K562 (cell line): Measurements from ENCODE around the gene RAPGEFL1. TPM values are rescaled to one million over a fixed set of nuclear protein-coding genes. Genes with fewer than 3 reads are reported as not detected.

Experiments
- ATAC-seq: fragments of 200-7000 bp; cut with Tn5 transposase; 3 replicates; pipeline ENCODE4 v1.9.1; 2020; ENCODE audit warnings: moderate library complexity
- BruUV-seq: library from RNA; stranded (reverse); fragments of 400-500 nt; replicated peaks from 2 replicates; lab custom pipeline; 2021; lab: Mats Ljungman, UMichigan
- CTCF ChIA-PET: fragments of 300-600 bp; formaldehyde crosslinking; extraction: SDS; loops from one replicate; lab custom pipeline; 2021; ENCODE audit warnings: low intra/inter-chr PET ratio; lab: Yijun Ruan, JAX
- POLR2A ChIA-PET: fragments of 300-600, 350-650 bp; sonication (Branson Sonifier 250); formaldehyde crosslinking; extraction: SDS; loops from one replicate; lab custom pipeline; 2021; ENCODE audit warnings: antibody characterized with exemption, inconsistent platforms; lab: Yijun Ruan, JAX
- DNase-seq, 4 experiments: peaks; one replicate each; pipeline versions ENCODE4 v3.0.0 to v3.0.0-alpha.2; 2011 to 2018; ENCODE audit warnings: low spot score in 3 of 4, mixed read lengths in 3 of 4; ENCODE audit errors: extremely low read depth in 1 of 4
- FAIRE-seq: peaks from 2 replicates; lab custom pipeline; 2011; peaks lifted over from hg19 to GRCh38; lab: Jason Lieb, UNC
- H2AFZ ChIP-seq: 2 replicates; pipeline ENCODE4 v1.6.0; 2011; ENCODE audit warnings: low read depth, low read length, control low read depth, inconsistent platforms
- H3K27ac ChIP-seq: fragments of 200-600 bp; 3 replicates; pipeline ENCODE4 v1.8.0; 2011; ENCODE audit warnings: low read depth, mild to moderate bottlenecking, control low read depth, inconsistent platforms, low read length, moderate library complexity, mixed read lengths; ENCODE audit errors: extremely low read depth
- H3K27me3 ChIP-seq, 2 experiments: fragments of 300-600 bp in 1 of 2; 2 replicates in 1 of 2; 3 replicates in 1 of 2; pipeline versions ENCODE4 v1.6.0 to v1.8.0; 2011; ENCODE audit warnings: inconsistent platforms in 2 of 2, low read length in 2 of 2, mild to moderate bottlenecking in 1 of 2, mixed read lengths in 1 of 2, moderate library complexity in 1 of 2; ENCODE audit not compliant: control insufficient read depth in 2 of 2, insufficient read depth in 2 of 2
- H3K36me3 ChIP-seq: fragments of 300-600 bp; 3 replicates; pipeline ENCODE4 v1.8.0; 2011; ENCODE audit warnings: mild to moderate bottlenecking, low read length, inconsistent platforms; ENCODE audit not compliant: control insufficient read depth, insufficient read depth
- H3K4me1 ChIP-seq, 2 experiments: fragments of 200-600 bp in 1 of 2; replicated peaks in 1 of 2; 2 replicates in 1 of 2; 3 replicates in 1 of 2; pipeline versions ENCODE4 v1.5.1 to v1.8.0; 2011; ENCODE audit warnings: inconsistent platforms in 2 of 2, low read length in 2 of 2, mild to moderate bottlenecking in 1 of 2, mixed read lengths in 1 of 2, moderate library complexity in 1 of 2; ENCODE audit not compliant: control insufficient read depth in 2 of 2, insufficient read depth in 2 of 2
- H3K4me2 ChIP-seq: 2 replicates; pipeline ENCODE4 v1.6.1; 2011; ENCODE audit warnings: low read length, control low read depth, inconsistent platforms, mixed read lengths; ENCODE audit not compliant: insufficient read depth
- H3K4me3 ChIP-seq: fragments of 200-600 bp; sonication (generic), shearing (Covaris generic); 2 replicates; pipeline ENCODE4 v1.5.1; 2016; ENCODE audit warnings: control low read depth, inconsistent platforms
- H3K79me2 ChIP-seq: fragments of 200-600 bp; 3 replicates; pipeline ENCODE4 v1.8.0; 2011; ENCODE audit warnings: low read length, inconsistent platforms; ENCODE audit not compliant: control insufficient read depth, insufficient read depth
- H3K9ac ChIP-seq, 2 experiments: 2 replicates each; pipeline versions ENCODE4 v1.6.0 to v1.6.1; 2011; ENCODE audit warnings: low read depth in 2 of 2, low read length in 2 of 2, control low read depth in 1 of 2, inconsistent platforms in 1 of 2, mild to moderate bottlenecking in 1 of 2, mixed read lengths in 1 of 2; ENCODE audit not compliant: insufficient read depth in 1 of 2
- H3K9me1 ChIP-seq: one replicate; pipeline ENCODE4 v1.6.0; 2011; ENCODE audit warnings: inconsistent platforms, mild to moderate bottlenecking, low read length, moderate library complexity; ENCODE audit not compliant: control insufficient read depth, insufficient read depth
- H3K9me3 ChIP-seq: replicated peaks from 2 replicates; pipeline ENCODE4 v1.5.1; 2011; ENCODE audit warnings: low read depth, low read length, inconsistent platforms; ENCODE audit not compliant: control insufficient read depth, insufficient read depth
- H4K20me1 ChIP-seq: replicated peaks from 2 replicates; pipeline ENCODE4 v1.6.1; 2011; ENCODE audit warnings: low read length, inconsistent platforms, mixed read lengths; ENCODE audit not compliant: control insufficient read depth, insufficient read depth
- BCOR ChIP-seq: fragments of 450-650 bp; IDR thresholded peaks from 2 replicates; pipeline ENCODE4 v1.6.1; 2016
- FOXJ2 ChIP-seq: fragments of 200-800 bp; sonication (Bioruptor generic); IDR thresholded peaks from 2 replicates; pipeline ENCODE4 v1.6.1; 2016; ENCODE audit warnings: missing genetic modification characterization, missing compliant biosample characterization
- FOXM1 ChIP-seq, 2 experiments: fragments of 450-650 bp in 1 of 2; sonication (generic) in 1 of 2; formaldehyde crosslinking in 1 of 2; IDR thresholded peaks; 2 replicates each; pipeline versions ENCODE4 v1.6.1 to v1.9.0; 2017 to 2022; ENCODE audit warnings: low read depth in 2 of 2, mild to moderate bottlenecking in 2 of 2, missing genetic modification reagents in 1 of 2, moderate library complexity in 1 of 2
- HDAC2 ChIP-seq: fragments of 450-650 bp; IDR thresholded peaks from 2 replicates; pipeline ENCODE4 v1.6.1; 2016; ENCODE audit warnings: mild to moderate bottlenecking
- HMG20B ChIP-seq: fragments of 250-450 bp; sonication (Bioruptor Pico); IDR thresholded peaks from 2 replicates; pipeline ENCODE4 v1.5.0; 2021; ENCODE audit warnings: mild to moderate bottlenecking
- KDM5B ChIP-seq: fragments of 200-600 bp; sonication (generic); IDR thresholded peaks from 2 replicates; pipeline ENCODE4 v1.6.1; 2012; ENCODE audit warnings: low read depth, mild to moderate bottlenecking, moderate library complexity, low read length, control low read depth, inconsistent platforms; ENCODE audit not compliant: insufficient replicate concordance
- MAFG ChIP-seq: fragments of 450-650 bp; conservative IDR thresholded peaks from 2 replicates; pipeline ENCODE4 v1.6.1; 2016; ENCODE audit warnings: missing genetic modification characterization, missing compliant biosample characterization
- MCM2 ChIP-seq: fragments of 450-650 bp; IDR thresholded peaks from 2 replicates; pipeline ENCODE4 v1.6.1; 2017; ENCODE audit warnings: low read depth, mild to moderate bottlenecking
- MED1 ChIP-seq: sonication (generic); formaldehyde crosslinking; IDR thresholded peaks from 2 replicates; pipeline ENCODE4 v1.8.1; 2023; ENCODE audit warnings: missing genetic modification reagents, borderline replicate concordance
- NONO ChIP-seq, 2 experiments: fragments of 200-400 bp in 1 of 2; fragments of 450-650 bp in 1 of 2; formaldehyde crosslinking in 1 of 2; IDR thresholded peaks; 2 replicates each; pipeline ENCODE4 v1.6.1; 2017; ENCODE audit warnings: low read depth in 2 of 2, mild to moderate bottlenecking in 2 of 2, moderate library complexity in 2 of 2, low read length in 1 of 2
- POLR2AphosphoS5 ChIP-seq: IDR thresholded peaks from 2 replicates; pipeline ENCODE4 v1.6.1; 2011; ENCODE audit warnings: mild to moderate bottlenecking, low read depth, low read length, moderate library complexity; ENCODE audit not compliant: control insufficient read depth, insufficient read depth
- RFX1 ChIP-seq: fragments of 450-650 bp; IDR thresholded peaks from 2 replicates; pipeline ENCODE4 v1.6.1; 2016; ENCODE audit warnings: mild to moderate bottlenecking, moderate library complexity
- SMAD1 ChIP-seq: fragments of 150-350 bp; IDR thresholded peaks from 2 replicates; pipeline ENCODE4 v1.6.1; 2014; ENCODE audit warnings: low read length, low read depth; ENCODE audit not compliant: partially characterized antibody
- TCF7 ChIP-seq: sonication (generic); IDR thresholded peaks from 2 replicates; pipeline ENCODE4 v1.6.1; 2016; ENCODE audit warnings: antibody characterized with exemption, borderline replicate concordance
- TFE3 ChIP-seq: fragments of 450-650 bp; formaldehyde crosslinking; IDR thresholded peaks from 2 replicates; pipeline ENCODE4 v1.4.0; 2020; ENCODE audit warnings: mild to moderate bottlenecking, mixed read lengths
- ZC3H4 ChIP-seq: sonication (generic); formaldehyde crosslinking; IDR thresholded peaks from 2 replicates; pipeline ENCODE4 v1.9.0; 2021; ENCODE audit warnings: missing genetic modification reagents, borderline replicate concordance
- ZNF175 ChIP-seq: fragments of 200-800 bp; sonication (Bioruptor generic); IDR thresholded peaks from 2 replicates; pipeline ENCODE4 v1.6.1; 2016; ENCODE audit warnings: low read depth, mild to moderate bottlenecking, missing genetic modification characterization, missing compliant biosample characterization
- WGBS: fragments of 100-300 bp; shearing (Covaris generic); methylation state at CpG from one replicate; pipeline ENCODE4 v1.1.6; 2016; ENCODE audit warnings: low coverage, mixed read lengths; ENCODE audit not compliant: insufficient coverage; ENCODE audit errors: missing lambda C conversion rate; 5-methylcytosine and 5-hydroxymethylcytosine counted together
- in situ Hi-C: fragments of 300-500 bp; cut with MboI; formaldehyde crosslinking; loops from 4 replicates; pipeline ENCODE4 v1.15.0; 2018; ENCODE audit warnings: inconsistent platforms, mixed read lengths
- intact Hi-C: fragments of 100-400 bp; cut with micrococcal nuclease; formaldehyde crosslinking; loops from 2 replicates; pipeline ENCODE4 v1.14.2; 2022
- polyA plus RNA-seq, 8 experiments: library from polyadenylated mRNA; depleted of rRNA in 4 of 8; stranded (reverse) in 5 of 8; unstranded in 3 of 8; fragments of >200 nt; fragmentation: Nextera tagmentation in 2 of 8; fragmentation: Illumina TruSeq in 1 of 8; extraction: Ambion mirVana in 2 of 8; extraction: Trizol in 1 of 8; gene quantifications; 2 replicates each; pipeline versions ENCODE4 v1.2.1 to v1.2.3, GENCODE V29; 2011 to 2014; ENCODE audit warnings: inconsistent platforms in 1 of 8, missing spikeins in 1 of 8
- total RNA-seq, 7 experiments: library from RNA; depleted of rRNA in 6 of 7; stranded (reverse); fragments of >200 nt in 6 of 7; fragmentation: Illumina TruSeq in 2 of 7; extraction: Trizol in 2 of 7; gene quantifications; 2 replicates each; pipeline versions ENCODE4 v1.2.1 to v1.2.3, GENCODE V29; 2011 to 2021; ENCODE audit warnings: low replicate concordance in 1 of 7

Gene RAPGEFL1
- total and polyA plus RNA-seq, 9 of the 15 experiments (the other 6 are each of a cell fraction or from before 2014, with no cell fraction given): 0.18 to 4.1 (median 2.1) TPM

GRCh38 chr17:40175928-40176753 is 1.1 kb upstream of the RAPGEFL1 start:
- no peak overlapping the region; the same call in none of the 2 replicates for H3K4me2 ChIP-seq
- WGBS: 66% methylated on average over 7 of the region's 7 CpGs
- peaks cover 5% of the 10 kb centered on the region for H3K9me1 ChIP-seq
- no peak overlapping the region for H2AFZ ChIP-seq
- TF ChIP-seq BCOR: no peak
- 0 out of 2 replicates have a peak, but pooled peaks have one; percentile 2 for TF ChIP-seq POLR2AphosphoS5
- TF ChIP-seq MCM2: no peak
- no peak for TF ChIP-seq FOXJ2
- no peak for TF ChIP-seq HDAC2
- TF ChIP-seq SMAD1: no peak
- no peak for TF ChIP-seq NONO (IDR thresholded peaks at IDR 0.05; ENCODE audit: low read depth in 2 of 2, low read length in 1 of 2)
- TF ChIP-seq TFE3 (CRISPR knock-in tag): no peak
- no peak for TF ChIP-seq ZNF175 (CRISPR knock-in tag)
- no peak for TF ChIP-seq MAFG (tag)
- peak; percentile 65; the same call in 1 of the 2 replicates for TF ChIP-seq RFX1
- TF ChIP-seq HMG20B (CRISPR knock-in tag): no peak
- no peak for TF ChIP-seq MED1 (CRISPR knock-in tag)
- TF ChIP-seq FOXM1 (IDR thresholded peaks at IDR 0.05; ENCODE audit: low read depth): no peak
- TF ChIP-seq FOXM1 (CRISPR knock-in tag; IDR thresholded peaks at IDR 0.05; ENCODE audit: low read depth): no peak
- TF ChIP-seq TCF7: no peak
- no peak for TF ChIP-seq ZC3H4 (CRISPR knock-in tag)
- TF ChIP-seq KDM5B: no peak
- peaks cover 32% of the 10 kb centered on the region for H3K36me3 ChIP-seq
- no peak overlapping the region for H3K27ac ChIP-seq
- no peak overlapping the region for H3K4me3 ChIP-seq
- DNase-seq (peak in 2 of 4 experiments; percentile 33 to 38), ATAC-seq (no peak), FAIRE-seq (peak; percentile 65)
- in situ Hi-C loops: no loop called here
- intact Hi-C loops: no loop called here
- H3K9me3 ChIP-seq: no peaks in the 10 kb centered on the region
- ChIA-PET POLR2A (interaction anchor here (1.3 kb wide), 1 partner anchor 13 kb away, joined by 4 read pairs; no protein-coding TSS in a partner anchor), CTCF (no interaction called here)
- no peaks in the 10 kb centered on the region for H3K27me3 ChIP-seq
- peaks cover 10 to 28% of the 10 kb centered on the region in 2 experiments; a peak in 4 of 5 replicates for H3K4me1 ChIP-seq
- BruUV-seq: no TSS peak
- H4K20me1 ChIP-seq: no peaks in the 10 kb centered on the region
- H3K79me2 ChIP-seq: no peaks in the 10 kb centered on the region
- peak overlapping the region; percentile 42 to 75; a peak in 1 of 4 replicates for H3K9ac ChIP-seq
